GM12891 (cell line): Measurements from ENCODE around the gene LCLAT1.

Experiments used
- POLR2A ChIP-seq: IDR thresholded peaks from 2 replicates; pipeline ENCODE4 v1.6.1; 2011; ENCODE audit warnings: low read depth, low read length, control low read depth
- TAF1 ChIP-seq: IDR thresholded peaks from 2 replicates; pipeline ENCODE4 v1.6.1; 2011; ENCODE audit warnings: low read depth, low read length, control low read depth

- TF ChIP-seq POLR2A (no peak), TAF1 (no peak)
These were observed 143.4 kb downstream of the LCLAT1 start for GRCh38 chr2:30590407-30590806.
